SW480 (cell line): ENCODE measurements around the gene HACE1.
"Not testable (repeated sequence)": the region's sequence is repeated elsewhere in the genome, so short reads cannot be mapped to it uniquely, and the experiment has no call there.

Experiments
- DNase-seq: peaks from one replicate; pipeline ENCODE4 v3.0.0-alpha.2; 2016; ENCODE audit warnings: low spot score

The HACE1 gene

GRCh38 chr6:104859225-104860146 lies at the start of gene HACE1:
TSS of gene HACE1 (minus strand) at chr6:104859919. CDS start at chr6:104859642, 277 bp downstream.
- peak; percentile 69 for DNase-seq

DNA sequence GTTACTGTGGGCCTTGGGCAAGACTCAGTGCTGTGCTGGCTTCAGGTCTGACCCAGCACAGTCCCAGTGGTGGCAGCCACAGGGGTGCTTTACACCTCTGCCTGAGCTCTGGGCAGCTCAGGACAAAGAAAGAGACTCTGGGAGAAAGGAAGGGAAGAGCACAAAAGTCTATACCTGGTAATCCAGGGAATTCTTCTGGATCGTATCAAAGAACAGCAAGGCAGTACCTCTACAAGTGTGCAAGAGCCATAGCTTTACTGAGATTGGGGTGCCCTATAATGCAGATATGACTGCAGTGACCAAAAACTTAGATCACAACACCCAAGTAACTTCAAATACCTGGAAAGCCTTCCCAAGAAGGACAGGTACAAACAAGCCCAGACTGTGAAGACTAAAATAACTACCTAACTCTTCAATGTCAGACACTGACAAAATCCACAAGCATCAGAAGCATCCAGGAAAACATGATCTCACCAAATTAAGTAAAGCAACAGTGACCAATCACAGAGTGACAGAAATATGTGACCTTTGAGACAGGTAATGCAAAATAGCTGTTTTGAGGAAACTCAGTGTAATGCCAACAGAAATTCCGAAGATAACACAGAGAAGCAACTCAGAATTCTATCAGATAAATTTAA lies 49.3 kb upstream of the HACE1 start:
- DNase-seq = no peak

DNA sequence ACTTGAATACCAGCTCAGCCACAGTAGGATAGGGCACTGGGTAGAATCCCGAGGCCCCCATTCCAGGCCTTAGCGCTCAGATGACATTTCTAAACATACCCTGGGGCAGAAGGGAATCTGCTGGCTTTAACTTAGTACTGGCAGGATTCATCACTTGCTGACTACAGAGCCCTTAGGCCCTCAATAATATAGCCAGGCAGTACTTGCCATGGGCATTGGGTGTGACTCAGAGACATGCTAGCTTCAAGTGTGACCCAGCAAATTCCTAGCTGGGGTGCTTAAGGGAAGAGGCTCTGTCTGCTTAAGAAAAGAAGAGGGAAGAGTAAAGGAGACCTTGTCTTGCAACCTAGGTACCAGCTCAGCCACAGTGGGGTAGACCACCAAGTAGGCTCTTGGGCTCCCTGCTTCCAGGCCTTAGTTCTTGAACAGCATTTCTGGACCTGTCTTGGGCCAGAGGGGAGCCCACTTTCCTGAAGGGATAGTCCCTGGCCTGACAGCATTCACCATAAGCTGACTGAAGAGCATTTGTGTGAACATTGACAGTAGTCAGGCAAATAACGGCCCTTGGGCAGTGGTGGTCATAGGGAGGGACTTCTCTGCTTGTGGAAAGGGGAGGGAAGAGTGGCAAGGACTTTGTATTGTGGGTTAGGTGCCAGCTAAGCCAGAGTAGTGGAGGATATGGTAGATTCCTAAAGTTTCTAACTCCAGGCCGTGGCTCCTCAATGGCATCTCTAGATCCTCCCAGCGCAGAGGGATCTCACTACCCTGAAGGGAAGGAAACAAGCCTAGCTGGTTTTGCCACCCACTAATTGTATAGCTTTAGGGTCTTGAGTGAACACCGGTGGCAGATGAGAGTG lies 48.5 kb upstream of the HACE1 start:
- no peak for DNase-seq

DNA sequence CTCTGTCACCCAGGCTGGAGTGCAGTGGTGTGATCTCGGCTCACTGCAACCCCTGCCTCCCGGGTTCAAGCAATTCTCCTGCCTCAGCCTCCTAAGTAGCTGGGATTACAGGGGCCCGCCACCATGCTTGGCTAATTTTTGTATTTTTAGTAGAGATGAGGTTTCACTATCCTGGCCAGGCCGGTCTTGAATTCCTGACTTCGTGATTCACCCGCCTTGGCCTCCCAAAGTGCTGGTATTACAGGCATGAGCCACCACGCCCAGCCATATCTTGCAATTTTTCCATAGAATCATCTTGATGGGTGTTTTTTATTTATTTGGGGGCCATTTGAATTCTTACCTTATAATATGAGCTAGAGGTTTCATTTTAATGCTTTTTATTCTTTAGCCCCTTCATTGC lies 39.2 kb upstream of the HACE1 start:
- not testable (repeated sequence) for DNase-seq

- no peak for DNase-seq
These were observed 37.2 kb upstream of the HACE1 start for GRCh38 chr6:104896914-104897313.

DNA sequence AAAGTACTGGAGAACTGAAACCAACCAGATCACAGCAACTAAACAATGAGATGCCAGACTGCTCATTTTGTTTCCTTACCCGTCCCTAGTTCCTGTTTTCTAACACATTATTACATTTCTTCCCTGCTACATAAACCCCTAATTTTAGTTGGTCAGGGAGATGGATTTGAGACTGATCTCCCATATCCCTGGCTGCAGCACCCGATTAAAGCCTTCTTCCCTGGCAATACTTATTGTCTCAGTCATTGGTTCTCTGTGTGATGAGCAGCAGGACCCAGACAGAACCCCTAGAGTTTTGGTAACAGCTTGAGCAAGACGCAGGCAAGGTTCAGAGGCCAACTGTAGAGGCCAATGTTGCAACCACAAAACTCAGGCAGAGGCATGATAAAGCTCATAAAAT lies 28.3 kb upstream of the HACE1 start:
- no peak for DNase-seq

GRCh38 chr6:104887350-104887749 lies 27.6 kb upstream of the HACE1 start:
- peak; percentile 14 for DNase-seq

DNA sequence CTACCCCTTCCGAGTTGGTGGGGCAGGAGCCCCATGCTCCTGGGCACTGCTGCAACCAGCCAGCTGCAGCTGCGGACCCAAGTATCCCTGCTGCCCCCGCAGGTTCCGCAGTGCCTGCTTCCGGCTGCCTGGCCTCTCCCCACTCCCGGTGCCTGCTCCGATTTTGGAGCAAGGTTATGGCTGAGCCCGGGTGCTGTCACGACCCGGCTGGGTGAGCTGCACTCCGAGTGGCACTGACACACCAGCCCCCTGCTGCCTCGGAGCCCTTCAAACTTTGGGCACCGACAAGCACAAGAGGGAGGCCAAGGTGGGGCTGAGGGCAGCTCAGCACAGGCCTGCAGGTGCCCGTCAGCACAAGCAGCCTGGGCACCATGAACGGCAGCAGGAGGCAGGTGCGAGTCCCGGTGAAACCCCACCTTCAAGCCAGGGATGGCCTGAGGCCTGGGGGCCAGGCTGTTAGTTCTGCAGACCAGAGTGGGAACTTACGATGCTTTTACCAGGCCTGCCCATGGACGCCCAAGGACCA lies 25.9 kb upstream of the HACE1 start:
- no peak for DNase-seq

DNA sequence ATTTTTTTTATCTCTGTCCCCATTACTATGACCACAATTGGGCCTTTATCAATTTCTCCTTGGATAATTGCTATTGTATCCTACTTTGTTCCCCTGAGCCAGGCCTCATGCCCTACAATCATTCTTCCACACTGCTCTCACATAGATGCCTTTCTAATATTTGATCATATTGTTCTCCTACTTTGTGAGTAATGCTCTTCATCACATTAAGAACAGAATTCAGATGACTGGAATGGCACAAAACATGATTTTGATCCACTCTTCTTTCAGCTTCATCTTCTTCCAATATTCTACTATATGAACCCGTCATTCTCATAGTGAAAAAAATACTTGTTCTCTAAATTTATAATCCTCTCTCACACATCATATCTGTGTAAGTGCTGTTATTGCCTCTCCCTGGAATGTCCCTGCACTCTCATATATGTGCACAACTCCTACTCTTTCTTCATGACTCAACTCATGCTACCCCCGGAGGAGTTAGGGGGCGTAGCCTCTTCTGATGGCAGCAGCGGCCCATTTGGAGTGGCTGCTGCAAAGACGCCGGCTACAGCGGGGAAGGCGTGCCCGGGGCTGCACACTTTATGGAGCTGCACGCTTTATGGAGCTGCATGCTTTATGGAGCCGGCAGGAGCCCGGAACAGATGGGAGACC lies 25.3 kb upstream of the HACE1 start:
- no peak for DNase-seq

- no peak for DNase-seq
These were observed 22.4 kb upstream of the HACE1 start for GRCh38 chr6:104881964-104882668.

- DNase-seq = no peak
These were observed 2.7 kb upstream of the HACE1 start for GRCh38 chr6:104862456-104862855.

DNA sequence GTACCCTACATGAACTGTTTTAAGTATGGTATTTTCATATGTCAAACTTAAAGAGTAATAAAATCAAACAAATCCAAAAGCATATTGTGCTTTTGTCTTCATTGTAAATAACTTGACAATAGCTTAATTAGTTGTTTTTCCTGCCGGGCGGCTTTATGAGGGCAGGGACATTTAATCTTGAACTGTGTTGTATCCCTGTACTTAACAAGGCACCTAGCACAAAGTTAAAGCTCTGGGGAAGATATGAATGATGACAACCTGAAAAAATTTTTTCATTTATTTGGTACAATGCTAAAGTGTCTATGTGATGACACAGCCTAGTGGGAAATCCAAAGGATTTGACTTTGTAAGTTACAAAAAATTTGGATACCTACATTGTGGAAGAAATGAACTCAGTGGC lies 502 bp upstream of the HACE1 start:
- DNase-seq = no peak

DNA sequence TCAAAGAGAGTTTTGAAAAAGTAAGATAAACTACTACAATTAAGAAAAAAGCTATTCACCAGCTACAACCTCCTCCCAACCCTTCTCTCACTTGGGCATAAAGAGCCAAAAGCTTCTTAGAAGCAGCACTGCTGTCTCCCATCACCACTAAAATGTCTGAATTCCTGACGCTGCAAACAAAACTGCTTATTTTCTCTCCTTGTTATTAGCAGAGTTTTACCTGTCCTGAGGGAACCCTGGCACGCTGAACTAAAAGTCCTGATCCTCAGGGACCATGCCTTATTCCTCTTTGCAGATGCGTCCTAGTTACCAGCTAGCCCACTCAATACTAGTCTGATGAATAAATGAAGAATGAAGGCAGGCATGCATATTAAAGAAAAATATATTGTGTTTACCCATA lies 1.1 kb downstream of the HACE1 start:
- no peak for DNase-seq

DNA sequence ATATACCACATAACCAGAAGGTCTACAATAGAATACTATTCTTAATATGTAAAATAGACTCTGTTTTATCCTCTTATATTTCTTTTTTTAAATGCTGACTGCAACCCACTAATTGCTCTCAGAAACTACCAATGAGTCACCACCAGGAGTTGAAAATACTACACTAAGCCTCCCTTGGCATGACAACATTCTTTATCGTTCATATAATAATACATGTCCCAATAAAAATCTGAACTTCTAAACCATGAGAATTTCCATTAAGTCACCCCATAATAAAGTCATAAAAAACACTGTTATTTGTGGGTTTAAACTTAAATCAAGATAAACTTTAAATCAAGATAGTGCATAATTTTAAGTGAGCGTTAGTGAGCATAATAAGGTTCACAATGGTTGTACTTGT lies 4.2 kb downstream of the HACE1 start:
- no peak for DNase-seq

- DNase-seq = not testable (repeated sequence)
These were observed 12.0 kb downstream of the HACE1 start for GRCh38 chr6:104847721-104848120.

DNA sequence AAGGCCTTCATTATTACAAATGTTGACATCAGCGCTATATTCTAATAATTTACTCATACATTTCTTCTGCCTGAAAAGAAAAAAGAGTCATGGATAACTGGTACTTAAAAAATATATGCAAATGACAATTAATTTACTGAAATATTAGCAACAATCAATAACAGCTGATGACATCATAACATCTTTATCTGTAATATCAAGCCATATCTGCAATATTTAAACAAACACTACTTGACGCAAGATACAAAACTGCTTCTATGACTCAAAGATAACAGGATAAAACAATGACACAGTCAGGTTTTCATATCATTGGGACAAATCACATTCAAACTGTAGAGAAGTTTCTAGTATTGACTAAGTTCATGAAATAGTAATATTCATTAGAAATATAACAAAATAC lies 16.5 kb downstream of the HACE1 start:
- DNase-seq = no peak

DNA sequence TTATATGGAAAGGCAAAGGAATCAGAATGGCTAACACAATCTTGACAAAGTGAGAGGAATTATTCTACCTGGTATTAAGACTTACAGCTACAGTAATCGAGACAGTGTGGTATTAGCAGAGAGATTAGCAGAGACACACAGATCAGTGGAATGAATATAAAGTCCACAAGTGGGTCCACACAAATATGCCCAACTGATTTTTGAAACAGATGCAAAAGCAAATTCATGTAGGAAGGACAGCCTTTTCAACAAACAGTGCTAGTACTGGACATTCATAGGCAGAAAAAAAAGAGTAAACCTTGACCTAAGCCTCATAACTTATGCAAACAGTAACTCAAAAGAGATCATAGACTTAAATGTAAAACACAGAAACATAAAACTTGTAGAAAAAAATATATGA lies 22.6 kb downstream of the HACE1 start:
- no peak for DNase-seq

DNA sequence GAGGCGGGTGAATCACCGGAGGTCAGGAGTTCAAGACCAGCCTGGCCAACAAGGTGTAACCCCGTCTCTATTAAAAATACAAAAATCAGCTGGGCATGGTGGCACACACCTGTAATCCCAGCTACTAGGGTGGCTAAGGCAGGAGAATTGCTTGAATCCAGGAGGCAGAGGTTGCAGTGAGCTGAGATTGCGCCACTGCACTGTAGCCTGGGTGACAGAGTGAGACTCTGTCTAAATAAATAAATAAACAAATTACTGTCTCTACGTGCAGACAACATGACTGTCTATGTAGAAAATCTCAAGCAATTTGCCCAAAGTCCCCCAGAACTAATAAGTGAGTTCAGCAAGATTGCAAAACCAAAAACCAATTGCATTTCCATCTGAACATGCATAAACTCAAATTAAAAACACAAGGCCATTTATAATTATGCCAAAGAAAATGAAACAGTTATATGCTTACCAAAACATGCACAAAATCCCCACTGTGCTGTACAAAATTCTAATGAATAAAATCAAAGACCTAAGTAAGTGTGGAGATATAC lies 23.2 kb downstream of the HACE1 start:
- not testable (repeated sequence) for DNase-seq

DNA sequence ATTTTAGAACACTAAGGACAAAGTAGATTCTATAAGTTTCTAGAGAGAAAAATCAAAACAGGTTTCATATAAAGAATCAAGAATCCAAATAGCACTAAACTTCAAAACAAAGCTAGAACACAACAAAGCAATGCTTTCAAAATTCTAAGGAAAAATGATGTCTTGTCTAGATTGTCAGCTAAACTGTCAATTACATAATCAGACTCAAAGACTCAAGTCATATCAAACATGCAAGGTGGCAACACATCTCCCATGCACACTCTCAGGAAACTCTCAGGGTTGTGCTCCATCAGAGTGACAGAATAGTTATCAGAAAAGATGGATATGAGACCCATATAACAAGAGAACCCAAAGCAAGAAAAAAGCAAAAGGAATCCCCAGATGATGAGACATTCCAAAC lies 23.9 kb downstream of the HACE1 start:
- DNase-seq = no peak

DNA sequence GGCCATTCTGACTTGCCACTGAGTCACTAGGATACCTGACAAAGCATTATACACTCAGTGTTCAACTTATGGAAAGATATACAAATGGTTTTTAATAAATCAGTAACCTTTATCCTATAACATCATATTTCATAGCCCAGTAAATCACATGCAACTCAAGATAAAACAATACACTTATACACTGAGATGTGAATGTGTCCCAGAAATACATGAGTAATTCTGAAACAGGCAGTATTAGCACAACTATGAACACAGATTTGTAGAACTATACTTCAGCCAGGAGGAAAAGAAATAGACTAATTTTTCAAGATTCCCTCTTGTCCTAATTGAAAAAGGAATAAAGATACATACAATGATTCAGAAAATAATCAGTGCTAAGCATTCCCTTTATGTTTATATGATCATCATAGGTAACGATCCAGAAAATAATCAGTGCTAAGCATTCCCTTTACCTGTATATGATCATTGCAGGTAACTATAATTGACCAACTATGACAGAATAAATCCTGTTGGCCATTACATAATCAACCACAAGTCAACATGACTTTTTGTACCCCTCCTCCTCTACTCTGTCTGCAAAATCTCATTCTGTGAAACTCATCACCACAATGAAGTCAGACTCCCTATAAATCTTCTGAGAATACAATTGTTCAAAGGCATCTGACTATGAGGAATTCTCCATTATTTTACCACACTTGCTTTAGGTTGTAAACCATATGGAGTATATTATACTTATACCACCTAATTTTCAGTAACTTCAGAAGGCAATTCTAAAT lies 30.3 kb downstream of the HACE1 start:
- no peak for DNase-seq
